Transverse colon (tissue), 4 donors: ENCODE data around the gene OR4D6.

Source experiments
- EP300 ChIP-seq: sonication (generic); formaldehyde crosslinking; IDR thresholded peaks from one replicate; pipeline ENCODE4 v1.6.1; 2017; ENCODE audit warnings: antibody characterized with exemption, low read depth
- POLR2A ChIP-seq: fragments of 450-650 bp; IDR thresholded peaks from one replicate; pipeline ENCODE4 v1.6.1; 2016; ENCODE audit warnings: antibody characterized with exemption, mild to moderate bottlenecking, moderate library complexity
- POLR2AphosphoS5 ChIP-seq, 3 donors: sonication (generic); formaldehyde crosslinking; IDR thresholded peaks; one replicate each; pipeline ENCODE4 v1.6.1; 2016; ENCODE audit warnings: antibody characterized with exemption in 3 of 3
- TF ChIP-seq, protein P1 (sequence below), 5 experiments: fragments of 200-600 bp in 3 of 5; fragments of 450-650 bp in 2 of 5; sonication (generic) in 3 of 5; IDR thresholded peaks; 1 replicate in 2 of 5; 2 replicates in 3 of 5; pipeline ENCODE4 v1.5.1; 2016 to 2017; ENCODE audit warnings: antibody characterized with exemption in 5 of 5, inconsistent platforms in 3 of 5, mild to moderate bottlenecking in 2 of 5, moderate library complexity in 1 of 5

GRCh38 chr11:59501931-59502330 is 45.2 kb downstream of the OR4D6 start:
- TF ChIP-seq, protein P1, sequence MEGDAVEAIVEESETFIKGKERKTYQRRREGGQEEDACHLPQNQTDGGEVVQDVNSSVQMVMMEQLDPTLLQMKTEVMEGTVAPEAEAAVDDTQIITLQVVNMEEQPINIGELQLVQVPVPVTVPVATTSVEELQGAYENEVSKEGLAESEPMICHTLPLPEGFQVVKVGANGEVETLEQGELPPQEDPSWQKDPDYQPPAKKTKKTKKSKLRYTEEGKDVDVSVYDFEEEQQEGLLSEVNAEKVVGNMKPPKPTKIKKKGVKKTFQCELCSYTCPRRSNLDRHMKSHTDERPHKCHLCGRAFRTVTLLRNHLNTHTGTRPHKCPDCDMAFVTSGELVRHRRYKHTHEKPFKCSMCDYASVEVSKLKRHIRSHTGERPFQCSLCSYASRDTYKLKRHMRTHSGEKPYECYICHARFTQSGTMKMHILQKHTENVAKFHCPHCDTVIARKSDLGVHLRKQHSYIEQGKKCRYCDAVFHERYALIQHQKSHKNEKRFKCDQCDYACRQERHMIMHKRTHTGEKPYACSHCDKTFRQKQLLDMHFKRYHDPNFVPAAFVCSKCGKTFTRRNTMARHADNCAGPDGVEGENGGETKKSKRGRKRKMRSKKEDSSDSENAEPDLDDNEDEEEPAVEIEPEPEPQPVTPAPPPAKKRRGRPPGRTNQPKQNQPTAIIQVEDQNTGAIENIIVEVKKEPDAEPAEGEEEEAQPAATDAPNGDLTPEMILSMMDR (IDR thresholded peaks at IDR 0.05) = no peak
- TF ChIP-seq POLR2AphosphoS5 (IDR thresholded peaks at IDR 0.05) (no peak), POLR2A (no peak), EP300 (no peak)
